Activated CD8-positive, alpha-beta T cell treated with anti-CD3 and anti-CD28 coated beads for 36 hours (primary cell): ENCODE measurements around the gene SNAPIN. TPM values are rescaled to one million over a fixed set of nuclear protein-coding genes. Genes with fewer than 3 reads are reported as not detected.

Source experiments
- ATAC-seq: fragments of 200-7000 bp; cut with Tn5 transposase; one replicate; pipeline ENCODE4 v1.10.0; 2021; ENCODE audit warnings: mild to moderate bottlenecking, moderate library complexity
- CTCF ChIA-PET: fragments of 350-600 bp; sonication (Branson Sonifier 250); formaldehyde crosslinking; loops from one replicate; lab custom pipeline; 2021; ENCODE audit warnings: antibody characterized with exemption; lab: Charles Lee
- POLR2A ChIA-PET: fragments of 350-600 bp; sonication (Branson Sonifier 250); formaldehyde crosslinking; loops from one replicate; lab custom pipeline; 2021; ENCODE audit warnings: antibody characterized with exemption; lab: Charles Lee
- DNase-seq: peaks from one replicate; pipeline ENCODE4 v3.0.0-alpha.2; 2020
- H3K27ac Mint-ChIP-seq: one replicate; pipeline ENCODE4 v1.8.0; 2021; ENCODE audit warnings: mild to moderate bottlenecking, mixed read lengths
- H3K27me3 Mint-ChIP-seq: one replicate; pipeline ENCODE4 v1.8.0; 2021; ENCODE audit warnings: mixed read lengths
- H3K36me3 Mint-ChIP-seq: one replicate; pipeline ENCODE4 v1.8.0; 2021; ENCODE audit warnings: low read depth, mixed read lengths
- H3K4me1 Mint-ChIP-seq: one replicate; pipeline ENCODE4 v1.8.0; 2021; ENCODE audit warnings: low read depth, mixed read lengths
- H3K4me3 Mint-ChIP-seq: one replicate; pipeline ENCODE4 v1.8.0; 2021; ENCODE audit warnings: mild to moderate bottlenecking, moderate library complexity, mixed read lengths
- H3K9me3 Mint-ChIP-seq: one replicate; pipeline ENCODE4 v1.8.0; 2021; ENCODE audit warnings: mixed read lengths
- intact Hi-C: fragments of 100-400 bp; cut with micrococcal nuclease; formaldehyde crosslinking; loops from one replicate; pipeline ENCODE4 v1.10.0; 2022
- total RNA-seq, 2 experiments: library from RNA; stranded (reverse); gene quantifications; one replicate each; pipeline ENCODE4 v1.2.3, GENCODE V29; 2021
- TF ChIP-seq, protein P1 (sequence below): fragments of 200-600 bp; IDR thresholded peaks from one replicate; pipeline ENCODE4 v1.8.0; 2022; ENCODE audit warnings: antibody characterized with exemption, mild to moderate bottlenecking

The SNAPIN gene
- total RNA-seq, 2 experiments from 2014 or later, result 25.7 to 27.3 TPM

DNA sequence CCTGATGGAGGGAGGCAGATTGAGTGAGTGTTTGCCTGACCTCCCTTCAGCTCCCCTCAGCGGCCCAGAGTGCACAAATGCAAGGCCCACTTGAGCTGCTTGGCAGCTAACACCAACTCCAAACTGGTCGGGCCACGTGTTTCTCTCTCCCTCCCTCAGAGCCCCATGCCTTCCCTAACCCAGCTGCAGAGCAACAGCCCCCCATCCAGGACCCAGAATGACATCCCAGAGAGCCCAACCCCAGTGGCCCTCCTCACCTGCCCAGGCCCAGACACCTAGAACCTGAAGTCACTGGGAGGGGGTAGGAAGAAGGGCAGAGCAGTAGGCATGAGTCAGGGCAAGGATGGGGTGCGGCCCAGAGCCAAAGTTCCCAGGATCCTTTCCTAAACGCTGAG is 41.6 kb upstream of the SNAPIN start:
- ATAC-seq, result no peak
- POLR2A ChIA-PET, result interaction anchor here (0.6 kb wide), 1 partner anchor 15 kb away, joined by 3 read pairs; no protein-coding TSS in a partner anchor

DNA sequence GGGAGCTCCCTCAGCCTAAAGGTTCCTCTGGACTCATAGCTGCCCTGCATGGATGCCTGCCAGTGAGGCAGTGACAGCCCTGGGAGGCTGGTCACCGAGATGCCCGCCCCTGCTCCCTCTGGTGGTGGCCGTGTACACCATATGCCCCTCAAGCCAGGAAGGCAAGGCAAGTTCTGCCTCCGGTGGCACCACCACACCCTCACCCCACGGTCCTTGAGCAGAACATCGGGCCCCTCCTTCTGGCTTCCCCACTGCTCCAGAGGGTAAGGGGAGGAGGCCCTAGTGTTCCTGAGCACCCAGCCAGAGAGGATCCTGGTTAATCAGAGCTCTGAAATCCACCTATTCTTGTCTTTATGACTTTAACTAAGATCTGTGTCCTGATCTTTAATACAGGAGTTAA is 40.8 kb upstream of the SNAPIN start:
- POLR2A ChIA-PET, result interaction anchor here (1.3 to 1.8 kb wide), 3 partner anchors 9 to 82 kb away, joined by 3 to 4 read pairs (median 4); partner anchors contain the start of gene S100A6
- Mint-ChIP-seq H3K4me1 (peaks cover 5% of the 10 kb centered on the region), H3K9me3 (no peaks in the 10 kb centered on the region), H3K4me3 (no peak overlapping the region), H3K36me3 (no peaks in the 10 kb centered on the region), H3K27ac (no peak overlapping the region), H3K27me3 (no peaks in the 10 kb centered on the region)
- peak; percentile 96 for ATAC-seq
- intact Hi-C loops, result loop anchor here (2.0 kb wide), 1 partner anchor 107 kb away; no protein-coding TSS in a partner anchor
- peak; percentile 87 for DNase-seq
- CTCF ChIA-PET, result interaction anchor here (0.7 to 8.0 kb wide), 22 partner anchors 11 to 129 kb away, joined by 3 to 88 read pairs (median 6); partner anchors contain the start of genes CHTOP, S100A1, S100A13 and S100A5
- TF ChIP-seq, protein P1, sequence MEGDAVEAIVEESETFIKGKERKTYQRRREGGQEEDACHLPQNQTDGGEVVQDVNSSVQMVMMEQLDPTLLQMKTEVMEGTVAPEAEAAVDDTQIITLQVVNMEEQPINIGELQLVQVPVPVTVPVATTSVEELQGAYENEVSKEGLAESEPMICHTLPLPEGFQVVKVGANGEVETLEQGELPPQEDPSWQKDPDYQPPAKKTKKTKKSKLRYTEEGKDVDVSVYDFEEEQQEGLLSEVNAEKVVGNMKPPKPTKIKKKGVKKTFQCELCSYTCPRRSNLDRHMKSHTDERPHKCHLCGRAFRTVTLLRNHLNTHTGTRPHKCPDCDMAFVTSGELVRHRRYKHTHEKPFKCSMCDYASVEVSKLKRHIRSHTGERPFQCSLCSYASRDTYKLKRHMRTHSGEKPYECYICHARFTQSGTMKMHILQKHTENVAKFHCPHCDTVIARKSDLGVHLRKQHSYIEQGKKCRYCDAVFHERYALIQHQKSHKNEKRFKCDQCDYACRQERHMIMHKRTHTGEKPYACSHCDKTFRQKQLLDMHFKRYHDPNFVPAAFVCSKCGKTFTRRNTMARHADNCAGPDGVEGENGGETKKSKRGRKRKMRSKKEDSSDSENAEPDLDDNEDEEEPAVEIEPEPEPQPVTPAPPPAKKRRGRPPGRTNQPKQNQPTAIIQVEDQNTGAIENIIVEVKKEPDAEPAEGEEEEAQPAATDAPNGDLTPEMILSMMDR, result peak; percentile 73

More for the DNA sequence above, 41.6 kb upstream of the SNAPIN start:
- H3K4me3 Mint-ChIP-seq, result no peak overlapping the region
- no peak overlapping the region for H3K27ac Mint-ChIP-seq
- H3K4me1 Mint-ChIP-seq, result peaks cover 5% of the 10 kb centered on the region
- no peak for DNase-seq
- H3K36me3 Mint-ChIP-seq, result no peaks in the 10 kb centered on the region
- H3K9me3 Mint-ChIP-seq, result no peaks in the 10 kb centered on the region
- TF ChIP-seq, protein P1, result no peak
- CTCF ChIA-PET, result interaction anchor here (0.7 to 8.0 kb wide), 17 partner anchors 12 to 115 kb away, joined by 3 to 88 read pairs (median 7); partner anchors contain the start of genes CHTOP, S100A1, S100A13 and S100A6
- intact Hi-C loops, result loop anchor here (2.0 kb wide), 1 partner anchor 106 kb away; no protein-coding TSS in a partner anchor
- no peaks in the 10 kb centered on the region for H3K27me3 Mint-ChIP-seq

DNA sequence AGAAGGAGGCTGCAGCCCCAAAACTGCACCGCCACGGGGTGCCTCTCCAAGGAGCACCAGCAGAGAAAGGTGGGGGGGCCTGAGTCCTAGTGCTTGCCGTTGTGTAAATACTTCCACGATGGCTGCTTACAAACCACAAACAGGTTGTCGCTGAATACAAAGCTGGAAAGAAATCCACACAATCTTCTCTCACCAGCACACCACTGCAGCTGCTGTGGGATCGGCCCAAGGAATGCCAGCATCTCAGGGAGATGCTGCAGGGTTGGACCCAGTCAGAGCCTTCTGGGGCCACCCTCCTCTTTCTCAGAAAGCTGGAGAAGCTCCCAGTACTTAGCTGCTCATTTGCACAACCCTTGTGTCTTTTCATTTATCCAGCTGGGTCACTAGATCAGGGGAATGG is 39.3 kb upstream of the SNAPIN start:
- no peak overlapping the region for H3K4me3 Mint-ChIP-seq
- DNase-seq (no peak), ATAC-seq (no peak)
- ChIA-PET POLR2A (interaction anchor here (0.7 to 1.8 kb wide), 4 partner anchors 21 to 98 kb away, joined by 3 to 4 read pairs (median 4); partner anchors contain the start of gene S100A6), CTCF (interaction anchor here (0.6 to 8.0 kb wide), 11 partner anchors 10 to 129 kb away, joined by 3 to 88 read pairs (median 10); partner anchors contain the start of genes S100A1 and S100A13)
- no peaks in the 10 kb centered on the region for H3K9me3 Mint-ChIP-seq
- intact Hi-C loops, result no loop called here
- no peaks in the 10 kb centered on the region for H3K27me3 Mint-ChIP-seq
- peaks cover 5% of the 10 kb centered on the region for H3K4me1 Mint-ChIP-seq
- TF ChIP-seq, protein P1, result no peak
- H3K27ac Mint-ChIP-seq, result no peak overlapping the region
- H3K36me3 Mint-ChIP-seq, result no peaks in the 10 kb centered on the region

DNA sequence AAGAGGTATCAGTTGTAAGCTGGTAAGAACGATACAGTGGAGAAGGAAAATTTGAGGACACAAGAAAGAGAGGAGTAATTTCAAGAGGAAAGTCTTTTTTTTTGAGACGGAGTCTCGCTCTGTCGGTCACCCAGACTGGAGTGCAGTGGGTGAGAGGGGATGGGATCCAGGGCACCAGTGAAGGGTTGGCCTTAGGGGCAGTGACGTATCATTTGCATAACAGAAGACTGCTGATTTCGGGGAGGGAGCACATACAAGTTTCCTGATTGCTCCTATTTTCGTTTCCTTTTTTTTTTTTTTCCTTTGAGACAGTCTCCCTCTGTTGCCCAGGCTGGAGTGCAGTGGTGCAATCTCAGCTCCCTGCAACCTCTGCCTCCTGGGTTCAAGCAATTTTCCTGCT is 35.4 kb upstream of the SNAPIN start:
- no peak for ATAC-seq
- H3K4me1 Mint-ChIP-seq, result peaks cover 2% of the 10 kb centered on the region

More for the DNA sequence above, 35.4 kb upstream of the SNAPIN start:
- TF ChIP-seq, protein P1, result no peak
- DNase-seq, result no peak
- ChIA-PET CTCF (no interaction called here), POLR2A (interaction anchor here (1.7 kb wide), 1 partner anchor 11 kb away, joined by 5 read pairs; the partner anchor contains the start of gene CHTOP)
- no peak overlapping the region for H3K27ac Mint-ChIP-seq
- H3K36me3 Mint-ChIP-seq, result no peaks in the 10 kb centered on the region
- no peak overlapping the region for H3K4me3 Mint-ChIP-seq
- no peaks in the 10 kb centered on the region for H3K9me3 Mint-ChIP-seq
- peaks cover 9% of the 10 kb centered on the region for H3K27me3 Mint-ChIP-seq
- intact Hi-C loops, result no loop called here
